GM12892 (cell line): ENCODE measurements around the gene BTBD7.

Experiments used
- DNase-seq: peaks from one replicate; pipeline ENCODE4 v3.0.0; 2011; ENCODE audit not compliant: insufficient read length
- FAIRE-seq: peaks from 2 replicates; lab custom pipeline; 2011; peaks lifted over from hg19 to GRCh38; lab: Jason Lieb, UNC
- POLR2A ChIP-seq: IDR thresholded peaks from 2 replicates; pipeline ENCODE4 v1.6.1; 2011; ENCODE audit warnings: low read depth, low read length, control low read depth
- POLR2AphosphoS5 ChIP-seq: IDR thresholded peaks from 2 replicates; pipeline ENCODE4 v1.6.1; 2011; ENCODE audit warnings: low read depth, low read length, control low read depth
- TAF1 ChIP-seq: IDR thresholded peaks from 2 replicates; pipeline ENCODE4 v1.6.1; 2011; ENCODE audit warnings: low read depth, mild to moderate bottlenecking, control low read depth, low read length, borderline replicate concordance

The BTBD7 gene

DNA sequence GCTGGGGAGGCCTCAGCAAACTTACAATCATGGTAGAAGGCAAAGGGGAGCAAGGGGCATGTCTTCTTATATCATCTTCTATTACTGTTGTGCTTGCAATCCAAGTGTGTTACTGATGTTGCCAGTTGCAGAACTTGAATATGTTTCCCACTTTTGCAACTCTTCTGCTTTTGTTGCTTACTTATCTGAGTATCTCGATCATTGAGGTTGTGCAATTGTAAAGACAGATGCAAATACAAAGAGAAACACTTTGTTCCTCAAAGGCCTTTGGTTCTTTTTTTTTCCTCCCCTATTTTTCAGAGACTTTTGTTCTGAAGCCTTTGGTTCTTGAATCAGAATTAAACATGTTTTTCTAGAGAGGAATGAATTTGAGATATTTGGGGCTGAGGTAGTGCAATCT, 10.4 kb upstream of the BTBD7 start:
- DNase-seq (no peak), FAIRE-seq (no peak)
- TF ChIP-seq POLR2AphosphoS5 (no peak), TAF1 (no peak), POLR2A (no peak)

DNA sequence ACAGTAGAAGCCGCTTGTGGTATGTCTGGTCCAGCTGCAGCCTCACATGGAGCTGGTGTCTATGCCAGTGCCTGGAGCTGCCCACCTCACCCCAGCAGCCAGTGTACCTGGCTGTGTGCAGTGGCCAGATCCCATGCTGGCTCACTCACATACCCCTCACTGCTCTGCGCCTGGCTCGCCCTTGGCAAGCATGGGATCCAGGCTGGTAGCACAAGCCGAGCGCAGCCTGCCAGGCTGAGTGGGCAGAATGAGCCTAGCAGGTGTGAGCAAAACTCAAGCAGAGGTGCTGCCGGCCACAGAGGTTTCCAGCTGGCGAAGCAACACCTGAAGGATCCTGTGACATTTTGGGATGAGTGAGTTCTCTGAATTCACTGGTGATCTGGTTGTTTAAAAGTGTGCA, 5.0 kb upstream of the BTBD7 start:
- DNase-seq, result no peak
- FAIRE-seq, result no peak
- no peak for TF ChIP-seq POLR2A
- no peak for TF ChIP-seq POLR2AphosphoS5

DNA sequence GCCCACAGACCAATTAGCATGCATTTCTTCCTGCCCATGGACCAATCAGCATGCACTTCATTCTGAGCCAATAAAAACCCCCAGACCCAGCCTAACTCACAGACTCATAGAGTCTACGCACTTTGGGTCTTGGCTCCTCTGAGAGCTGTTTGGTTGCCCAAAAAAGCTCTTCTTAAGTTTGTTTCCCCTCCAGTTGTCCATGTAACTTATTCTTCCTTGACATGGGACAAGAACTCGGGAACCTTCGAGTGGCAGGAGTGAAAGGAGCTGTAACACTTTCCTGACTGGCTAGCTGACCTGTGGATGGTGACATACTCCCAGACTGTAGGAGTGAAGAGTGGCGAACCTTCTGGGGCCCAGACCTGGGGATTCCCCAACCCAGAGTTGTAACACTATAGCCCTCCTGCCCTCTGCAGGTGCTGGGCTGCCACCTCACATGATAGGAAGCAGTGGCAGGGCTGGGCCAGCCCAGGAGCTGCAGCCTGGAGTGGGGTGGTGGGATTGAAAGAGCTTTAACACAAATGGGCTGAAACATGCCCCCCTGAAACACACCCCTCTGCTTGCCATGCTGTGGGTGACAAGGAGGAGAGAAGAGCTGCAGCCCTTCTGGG, 4.4 kb upstream of the BTBD7 start:
- DNase-seq, result no peak
- no peak for FAIRE-seq
- TF ChIP-seq TAF1 (no peak), POLR2A (no peak), POLR2AphosphoS5 (no peak)

DNA sequence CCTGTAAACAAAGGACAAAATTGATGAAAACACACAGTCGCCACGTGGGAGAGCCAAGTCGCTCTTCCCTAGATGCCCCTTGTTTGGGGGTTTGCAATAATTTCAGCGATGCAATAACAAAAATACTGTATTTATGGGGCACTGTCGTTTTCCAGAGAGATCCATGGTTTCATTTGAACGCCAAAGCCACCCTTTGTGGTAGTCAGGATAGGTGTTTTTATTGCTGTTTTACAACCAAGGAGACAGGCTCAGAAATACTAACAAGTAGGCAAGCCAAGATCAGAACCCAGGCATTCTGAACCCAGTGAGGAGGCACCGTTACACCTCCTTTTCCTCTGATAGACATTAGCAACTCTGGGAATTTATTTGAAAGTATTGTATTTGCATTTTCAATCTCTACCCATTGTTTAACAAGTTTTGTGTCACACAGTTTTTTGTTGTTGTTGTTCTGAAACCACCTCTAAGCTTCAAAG, 831 bp upstream of the BTBD7 start:
- no peak for DNase-seq
- TF ChIP-seq POLR2A, result no peak
- no peak for TF ChIP-seq POLR2AphosphoS5
- TF ChIP-seq TAF1, result no peak

DNA sequence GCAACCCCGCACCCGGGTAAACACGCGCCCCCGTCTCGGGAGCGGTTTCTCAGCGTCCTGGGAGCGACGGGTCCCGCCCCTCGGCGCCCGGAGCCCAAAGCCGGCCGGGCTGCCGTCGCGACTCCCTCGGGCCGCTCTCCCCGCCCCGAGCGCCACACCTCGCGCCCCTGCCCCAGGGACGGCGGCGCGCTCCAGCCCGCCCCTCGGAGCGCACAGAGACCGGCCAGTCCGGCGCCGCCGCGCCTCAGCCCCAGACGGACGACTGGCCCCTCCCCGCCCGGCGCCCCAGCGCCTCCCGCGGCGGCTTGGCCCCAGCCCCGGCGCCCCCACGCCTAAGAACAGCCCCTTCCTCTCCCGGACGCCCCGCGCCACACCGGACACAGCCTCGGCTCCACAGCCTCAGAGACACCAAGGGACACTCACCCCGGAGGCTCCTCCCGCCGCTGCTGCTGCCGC, 411 bp downstream of the BTBD7 start:
- peak; percentile 38 for DNase-seq
- TF ChIP-seq TAF1 (no peak), POLR2A (no peak), POLR2AphosphoS5 (no peak)
- no peak for FAIRE-seq

More for the DNA sequence above, 831 bp upstream of the BTBD7 start:
- no peak for FAIRE-seq

DNA sequence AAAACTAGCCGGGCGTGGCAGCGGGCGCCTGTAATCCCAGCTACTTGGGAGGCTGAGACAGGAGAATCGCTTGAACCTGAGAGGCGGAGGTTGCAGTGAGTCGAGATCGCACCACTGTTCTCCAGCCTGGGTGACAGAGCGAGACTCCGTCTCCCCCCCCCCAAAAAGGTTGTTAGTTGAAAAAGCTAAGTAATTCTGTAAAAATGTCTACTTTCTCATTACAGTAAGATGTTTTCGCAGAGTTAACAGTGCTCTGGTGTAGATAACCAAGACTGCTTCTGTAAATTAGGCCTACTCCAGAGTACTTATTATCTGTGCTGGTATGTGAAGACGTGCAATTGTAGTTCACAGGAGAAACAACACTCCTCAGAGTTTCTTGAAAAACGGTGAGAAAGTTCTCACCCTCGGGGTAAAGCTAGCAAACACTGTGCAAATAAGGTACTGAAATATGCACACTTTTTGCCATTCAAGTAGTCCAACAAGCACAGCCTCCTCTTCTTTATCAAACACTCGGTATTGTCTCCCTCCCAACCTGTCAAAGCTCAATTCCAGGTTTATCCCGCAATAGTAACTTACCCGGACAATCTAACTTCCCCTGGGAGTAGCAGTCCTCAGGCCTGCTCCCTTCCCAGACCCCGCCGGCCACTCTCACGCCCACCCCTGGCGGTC, 974 bp downstream of the BTBD7 start:
- TF ChIP-seq POLR2A (no peak), TAF1 (no peak), POLR2AphosphoS5 (no peak)
- no peak for FAIRE-seq

DNA sequence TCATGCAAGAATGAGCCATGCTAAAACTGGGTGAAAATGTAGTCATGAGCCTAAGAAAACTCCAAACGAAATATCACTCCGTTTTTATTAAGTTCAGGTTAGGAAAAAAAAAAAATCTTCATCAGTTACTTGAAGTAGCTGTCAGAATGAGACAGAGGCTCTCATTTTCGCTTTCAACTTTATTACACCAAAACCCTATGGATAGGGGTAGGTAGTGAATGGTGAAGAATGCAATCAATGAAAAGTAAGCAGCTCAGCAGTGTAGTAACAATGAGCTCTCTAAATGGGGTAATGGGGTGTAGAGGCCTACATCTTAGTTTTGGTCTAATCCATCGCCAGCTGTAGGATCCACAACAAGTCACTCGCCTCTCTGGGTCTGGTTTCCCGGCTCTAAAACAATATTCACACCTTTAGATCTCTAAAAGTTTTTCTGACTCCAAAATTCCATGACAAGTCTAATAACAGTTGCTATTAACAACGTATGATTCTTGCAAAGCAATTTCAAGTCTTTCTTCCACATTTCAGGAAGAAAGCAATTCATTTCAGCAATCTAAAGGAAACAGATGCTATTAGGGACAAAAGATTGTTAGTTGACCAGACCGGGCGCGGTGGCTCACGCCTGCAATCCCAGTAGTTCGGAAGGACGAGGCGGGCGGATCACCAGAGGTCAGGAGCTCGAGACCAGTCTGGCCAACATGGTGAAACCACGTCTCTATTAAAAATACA, 1.7 kb downstream of the BTBD7 start:
- DNase-seq (no peak), FAIRE-seq (peak; percentile 46)
- TF ChIP-seq TAF1, result no peak
- TF ChIP-seq POLR2A, result no peak
- TF ChIP-seq POLR2AphosphoS5, result no peak

More for the DNA sequence above, 974 bp downstream of the BTBD7 start:
- no peak for DNase-seq

DNA sequence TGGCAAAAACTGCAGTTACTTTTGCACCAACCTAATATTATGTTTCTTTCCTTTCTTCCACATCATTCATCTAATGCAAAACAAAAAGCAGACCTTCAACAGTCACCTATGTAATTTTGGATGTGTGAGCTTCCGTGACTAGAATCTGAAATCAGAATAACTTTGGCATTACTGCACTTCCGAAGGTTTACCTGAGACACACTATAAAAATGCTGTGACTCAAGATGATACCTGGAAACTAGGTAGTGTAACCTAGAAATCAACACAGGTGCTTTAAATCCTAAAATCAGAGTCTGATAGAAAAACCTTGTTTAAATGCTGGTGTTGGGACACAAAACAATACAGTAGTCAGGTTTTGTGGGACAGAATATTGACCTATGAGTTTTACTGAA, 2.2 kb downstream of the BTBD7 start:
- TF ChIP-seq TAF1 (no peak), POLR2AphosphoS5 (no peak), POLR2A (no peak)
- no peak for DNase-seq
- no peak for FAIRE-seq

DNA sequence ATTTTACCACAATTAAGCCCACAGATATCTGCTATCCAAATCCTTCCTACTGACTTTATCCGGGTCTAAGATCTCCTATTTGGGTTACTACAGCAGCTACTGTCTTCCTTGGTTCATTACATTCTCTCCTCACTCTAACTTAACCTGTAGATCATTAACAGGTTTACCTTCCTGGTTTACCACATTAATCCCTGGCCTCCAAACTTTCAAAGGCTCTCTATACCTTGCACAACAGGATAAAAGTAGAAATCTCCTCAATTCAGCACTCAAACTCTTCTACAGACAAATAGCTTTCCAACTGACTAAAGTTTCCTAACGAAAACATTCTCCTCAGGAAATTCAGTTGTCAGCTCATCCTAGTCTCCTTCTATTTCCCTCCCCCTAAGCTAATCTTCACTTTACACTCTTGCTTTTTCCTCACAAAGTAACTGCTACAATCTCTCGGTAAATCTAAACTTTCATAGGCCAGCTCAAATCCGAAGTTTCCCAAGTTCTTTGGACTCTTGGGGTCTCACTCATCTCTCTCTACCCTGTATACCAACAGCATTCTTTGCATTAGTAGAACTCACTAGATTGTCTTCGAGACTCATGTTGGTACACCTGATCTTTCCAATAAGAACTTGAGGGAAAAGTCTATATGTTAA, 2.7 kb downstream of the BTBD7 start:
- no peak for DNase-seq
- TF ChIP-seq POLR2AphosphoS5, result no peak
- no peak for TF ChIP-seq TAF1
- no peak for TF ChIP-seq POLR2A
- FAIRE-seq, result no peak

DNA sequence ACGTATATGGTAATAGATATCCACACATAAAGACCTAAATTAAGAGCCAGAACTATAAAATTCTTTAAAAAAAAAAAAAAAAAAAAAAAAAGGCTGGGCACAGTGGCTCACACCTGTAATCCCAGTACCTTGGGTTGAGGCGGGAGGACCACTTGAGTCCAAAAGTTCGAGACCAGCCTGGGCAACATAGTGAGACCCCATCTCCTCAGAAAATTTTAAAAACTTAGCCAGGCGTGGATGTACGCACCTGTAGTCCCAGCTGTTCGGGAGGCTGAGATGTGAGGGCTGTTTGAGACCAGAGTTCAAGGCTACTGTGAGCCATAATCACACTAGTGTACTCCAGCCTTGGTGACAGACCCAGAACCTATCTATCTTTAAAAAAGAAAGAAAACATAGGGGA, 4.3 kb downstream of the BTBD7 start:
- DNase-seq (no peak), FAIRE-seq (no peak)
- TF ChIP-seq POLR2A (no peak), TAF1 (no peak), POLR2AphosphoS5 (no peak)

DNA sequence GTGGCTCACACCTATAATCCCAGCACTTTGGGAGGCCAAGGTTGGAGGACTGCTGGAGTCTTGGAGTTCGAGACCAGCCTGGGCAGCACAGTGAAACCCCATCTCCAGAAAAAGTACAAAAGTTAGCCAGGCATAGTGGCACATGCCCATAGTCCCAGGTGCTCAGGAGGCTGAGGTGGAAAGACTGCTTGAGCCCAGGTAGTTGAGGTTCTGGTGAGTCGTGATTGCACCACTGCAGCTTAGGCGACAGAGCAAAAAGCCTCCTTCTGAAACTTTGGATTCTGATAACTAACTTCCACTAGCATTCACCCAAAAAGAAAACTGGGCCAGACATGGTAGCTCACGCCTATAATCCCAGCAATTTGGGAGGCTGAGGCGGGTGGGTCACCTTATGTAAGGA, 6.6 kb downstream of the BTBD7 start:
- FAIRE-seq, result no peak
- DNase-seq, result no peak
- TF ChIP-seq TAF1, result no peak
- TF ChIP-seq POLR2A, result no peak

DNA sequence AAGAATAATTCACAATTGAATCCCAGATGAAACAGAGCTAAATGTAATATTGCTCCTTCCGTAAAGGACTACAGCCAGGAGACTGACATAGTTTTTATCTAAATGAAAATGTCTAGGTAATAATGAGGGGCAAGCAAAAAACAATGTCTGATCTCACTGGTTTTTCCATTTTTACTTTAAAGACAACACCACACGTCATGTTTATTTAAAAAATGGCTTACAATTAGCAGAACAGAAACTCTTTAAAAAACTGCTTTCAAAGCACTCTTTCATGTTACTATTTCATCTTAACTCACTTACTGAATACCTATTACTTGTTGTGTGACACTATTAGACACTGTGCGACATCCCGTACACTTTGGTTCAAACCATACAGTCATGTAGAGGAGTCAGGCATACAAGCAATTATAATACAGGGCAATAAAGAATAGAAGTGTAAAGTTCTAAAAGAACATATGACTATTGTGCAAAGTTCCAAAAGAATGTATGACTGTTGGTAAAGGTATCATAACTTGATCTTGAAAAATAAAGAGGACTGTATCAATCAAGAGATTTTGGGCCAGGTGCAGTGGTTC, 9.1 kb downstream of the BTBD7 start:
- DNase-seq (no peak), FAIRE-seq (peak; percentile 30)
- TF ChIP-seq POLR2A (no peak), POLR2AphosphoS5 (no peak), TAF1 (no peak)
